ACHN (cell line): Measurements from ENCODE around the gene RAMP1.
"Not testable (repeated sequence)": the region's sequence is repeated elsewhere in the genome, so short reads cannot be mapped to it uniquely, and the experiment has no call there.

Experiments
- DNase-seq: peaks from one replicate; pipeline ENCODE4 v3.0.0-alpha.2; 2015
- in situ Hi-C: cut with HindIII; loops from 2 replicates; pipeline ENCODE4 v1.10.0; 2017; ENCODE audit warnings: low sequenced_read_pairs, low pct_ligation_motif_present, low pct_unique_long_range_greater_than_20kb

RAMP1 gene

DNA sequence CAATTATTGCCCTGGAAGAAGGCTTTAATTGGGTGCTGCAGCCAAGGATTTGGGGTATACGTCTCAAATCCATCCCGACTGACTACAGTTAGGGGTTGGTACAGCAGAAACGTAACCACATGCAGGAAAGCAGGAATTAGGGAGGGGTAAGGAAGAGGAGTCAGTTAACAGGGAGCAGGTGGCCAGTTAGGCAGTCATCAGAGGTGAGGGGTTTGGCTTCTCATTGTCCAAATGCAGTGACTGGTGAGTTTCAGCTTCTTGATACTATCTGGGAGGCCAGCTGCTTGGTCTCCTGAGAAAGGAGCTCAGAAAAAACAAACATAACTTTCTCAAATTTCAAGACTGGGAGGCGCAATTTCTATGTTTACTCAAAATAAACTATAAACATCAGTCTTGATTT is 68.6 kb downstream of the RAMP1 start:
- in situ Hi-C loops, result no loop called here
- DNase-seq, result no peak

DNA sequence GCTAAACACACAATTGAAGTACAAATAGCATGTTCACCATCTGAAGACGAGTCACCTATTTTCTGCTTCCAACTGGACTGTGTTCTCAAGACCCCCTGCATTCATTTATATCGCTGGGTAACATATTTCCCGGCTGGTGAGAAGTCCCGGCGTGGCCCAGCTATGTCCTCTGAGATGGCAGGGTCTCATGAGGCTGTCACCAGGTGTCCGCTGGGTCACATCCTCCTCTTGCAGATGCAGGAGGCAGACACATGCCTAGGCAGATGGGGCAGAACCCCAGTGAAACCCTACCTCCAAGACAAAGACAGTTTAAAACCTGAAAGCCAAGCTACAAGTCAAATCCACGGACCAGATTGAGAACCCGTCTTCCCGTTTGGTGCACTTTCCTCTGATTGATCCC is 70.6 kb downstream of the RAMP1 start:
- DNase-seq, result no peak
- in situ Hi-C loops, result no loop called here

DNA sequence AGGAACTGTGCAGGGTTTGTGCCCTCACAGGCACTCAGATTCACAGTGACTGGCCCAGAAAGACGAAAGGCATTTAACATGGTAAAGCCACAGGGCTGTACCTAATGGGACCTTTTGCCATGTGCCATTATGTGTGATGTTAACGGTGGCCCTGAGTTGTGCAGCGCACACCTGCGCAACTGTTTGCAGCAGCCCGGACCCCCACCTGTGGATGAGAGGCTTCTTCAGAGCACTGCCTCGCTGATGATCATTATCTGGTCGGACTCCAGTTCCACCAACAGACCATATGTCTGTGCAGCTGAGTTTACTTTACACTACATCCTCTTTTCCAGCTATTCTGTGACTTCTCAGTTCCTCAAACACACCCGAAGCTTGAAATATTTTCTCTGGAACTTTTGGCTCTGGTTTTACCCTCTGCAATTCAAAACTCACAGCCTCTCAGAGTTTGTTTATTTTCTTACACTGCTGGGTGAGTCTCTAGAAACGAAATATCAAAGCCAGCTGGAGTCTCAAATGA is 71.8 kb downstream of the RAMP1 start:
- DNase-seq, result no peak
- in situ Hi-C loops, result no loop called here

DNA sequence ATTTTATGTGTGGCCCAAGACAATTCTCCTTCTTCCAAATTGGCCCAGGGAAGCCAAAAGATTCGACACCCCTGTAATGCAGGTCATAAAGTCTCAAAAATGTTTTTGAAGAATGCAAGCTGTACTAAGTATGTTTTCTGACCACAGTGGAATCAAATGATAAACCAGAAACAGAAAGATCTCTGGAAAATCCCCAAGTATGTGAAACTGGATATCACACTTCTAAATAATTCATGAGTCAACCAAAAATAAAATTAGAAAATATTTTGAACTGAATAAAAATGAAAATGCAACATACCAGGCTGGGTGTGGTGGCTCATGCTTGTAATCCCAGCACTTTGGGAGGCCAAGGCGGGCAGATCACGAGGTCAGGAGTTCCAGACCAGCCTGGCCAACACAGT is 73.3 kb downstream of the RAMP1 start:
- in situ Hi-C loops, result no loop called here
- no peak for DNase-seq

DNA sequence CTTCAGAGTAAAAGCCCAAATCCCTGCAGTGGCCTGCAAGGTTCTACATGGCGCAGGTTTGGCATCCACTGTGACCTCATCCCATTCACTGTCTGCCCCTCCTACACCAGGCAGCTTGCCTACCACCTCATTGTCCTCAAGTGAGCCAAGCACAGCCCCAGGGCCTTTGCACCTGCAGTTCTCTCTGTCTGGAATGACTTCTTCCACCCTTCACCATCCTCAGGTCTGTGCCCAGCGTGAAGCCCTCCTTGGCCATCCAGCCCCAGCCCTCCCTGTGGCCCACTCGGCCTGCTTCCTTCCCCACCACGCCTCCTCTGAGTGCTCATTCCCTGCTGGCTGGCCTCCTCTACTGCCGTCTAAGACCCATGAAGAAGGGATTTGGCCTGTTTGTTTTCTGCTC is 74.8 kb downstream of the RAMP1 start:
- in situ Hi-C loops, result no loop called here

GRCh38 chr2:237935740-237936452 is 76.5 kb downstream of the RAMP1 start:
- DNase-seq, result no peak

More for the DNA sequence above, 74.8 kb downstream of the RAMP1 start:
- no peak for DNase-seq

GRCh38 chr2:237939251-237939650 is 79.8 kb downstream of the RAMP1 start:
- DNase-seq, result no peak
- in situ Hi-C loops, result no loop called here

More at GRCh38 chr2:237935740-237936452, 76.5 kb downstream of the RAMP1 start:
- in situ Hi-C loops, result no loop called here

GRCh38 chr2:237940828-237941227 is 81.4 kb downstream of the RAMP1 start:
- in situ Hi-C loops, result no loop called here

DNA sequence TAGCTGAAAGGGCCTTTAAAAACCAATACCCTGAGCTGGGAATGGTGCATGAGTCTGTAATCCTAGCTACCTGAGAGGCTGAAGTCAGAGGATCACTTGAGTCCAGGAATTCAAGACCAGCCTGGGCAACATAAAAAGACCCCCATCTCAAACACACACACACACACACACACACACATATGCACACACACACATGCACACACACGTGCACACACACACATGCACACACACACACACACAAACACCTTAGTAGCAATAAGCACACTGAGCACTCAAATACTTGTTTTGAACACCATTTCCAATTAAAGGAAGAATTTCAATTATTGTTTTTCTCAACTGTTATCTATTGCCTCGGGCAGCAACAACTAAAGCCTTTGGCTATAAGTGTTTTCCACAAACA is 81.8 kb downstream of the RAMP1 start:
- in situ Hi-C loops, result no loop called here
- DNase-seq, result no peak

More at GRCh38 chr2:237940828-237941227, 81.4 kb downstream of the RAMP1 start:
- no peak for DNase-seq

DNA sequence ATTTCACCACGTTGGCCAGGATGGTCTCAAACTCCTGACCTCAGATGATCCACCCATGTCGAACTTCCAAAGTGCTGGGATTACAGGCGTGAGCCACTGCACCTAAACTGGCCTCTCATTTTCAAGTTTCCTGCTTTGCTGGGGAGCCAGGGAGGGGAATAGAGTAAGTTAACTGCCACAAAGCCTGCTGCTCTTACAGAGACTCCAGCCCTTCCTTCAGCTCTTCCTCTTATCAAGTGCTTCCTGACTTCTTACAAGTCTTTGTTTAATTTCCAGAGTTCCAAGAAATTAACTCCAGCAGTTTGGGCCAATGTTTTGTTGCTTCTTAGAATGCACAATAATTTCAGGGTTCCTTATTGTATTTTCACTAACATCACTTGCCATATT is 83.1 kb downstream of the RAMP1 start:
- in situ Hi-C loops, result no loop called here
- DNase-seq, result no peak

- no peak for DNase-seq
- in situ Hi-C loops, result no loop called here
Measured at GRCh38 chr2:237943395-237944094, 84.1 kb downstream of the RAMP1 start.

GRCh38 chr2:237944302-237944701 is 84.9 kb downstream of the RAMP1 start:
- no peak for DNase-seq
- in situ Hi-C loops, result no loop called here

DNA sequence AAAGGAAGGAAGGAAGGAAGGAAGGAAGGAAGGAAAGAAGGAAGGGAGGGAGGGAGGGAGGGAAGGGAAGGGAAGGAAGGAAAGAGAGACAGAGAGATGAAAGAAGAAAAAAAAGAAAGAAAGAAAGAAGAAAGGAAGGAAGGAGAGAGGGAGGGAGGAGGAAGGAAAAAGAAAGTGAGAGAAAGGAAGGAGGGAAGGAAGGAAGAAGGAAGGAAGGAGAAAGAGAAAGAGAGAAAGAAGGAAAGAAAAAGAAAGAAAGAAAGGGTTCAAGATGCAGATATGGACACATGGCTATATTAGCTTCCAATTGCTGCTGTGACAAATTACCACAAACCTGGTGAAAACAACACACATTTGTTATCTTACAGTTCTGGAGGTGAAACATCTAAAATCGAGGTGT is 87.0 kb downstream of the RAMP1 start:
- no peak for DNase-seq
- in situ Hi-C loops, result no loop called here

GRCh38 chr2:237951354-237951753 is 91.9 kb downstream of the RAMP1 start:
- DNase-seq, in situ Hi-C loops: not testable (repeated sequence)

- DNase-seq, result no peak
- in situ Hi-C loops, result no loop called here
Measured at GRCh38 chr2:237951878-237952277, 92.5 kb downstream of the RAMP1 start.

- in situ Hi-C loops, result no loop called here
- no peak for DNase-seq
Measured at GRCh38 chr2:237952851-237953250, 93.4 kb downstream of the RAMP1 start.

GRCh38 chr2:237955640-237956401 is 96.4 kb downstream of the RAMP1 start:
- in situ Hi-C loops, result no loop called here
- DNase-seq, result no peak

- in situ Hi-C loops, result no loop called here
- no peak for DNase-seq
Measured at GRCh38 chr2:237956402-237956736, 96.9 kb downstream of the RAMP1 start.

- DNase-seq, result no peak
- in situ Hi-C loops, result no loop called here
Measured at GRCh38 chr2:237961637-237962036, 102.2 kb downstream of the RAMP1 start.
